SK-N-SH treated with all-trans-retinoic acid at 6 μM for 48 hours (cell line): ENCODE data around the gene TYW1B.
"Not testable (repeated sequence)": the region's sequence is repeated elsewhere in the genome, so short reads cannot be mapped to it uniquely, and the experiment has no call there.

ENCODE experiments used
- ISL1 ChIP-seq: fragments of 250-450 bp; sonication (Bioruptor Pico); IDR thresholded peaks from 2 replicates; pipeline ENCODE4 v2.1.2; 2022; ENCODE audit warnings: mild to moderate bottlenecking, moderate library complexity
- RARB ChIP-seq: fragments of 250-450 bp; sonication (Bioruptor Pico); IDR thresholded peaks from 2 replicates; pipeline ENCODE4 v1.8.0; 2021; ENCODE audit warnings: mild to moderate bottlenecking, moderate library complexity
- ZC3H10 ChIP-seq: fragments of 250-450 bp; sonication (Bioruptor Pico); IDR thresholded peaks from 2 replicates; pipeline ENCODE4 v1.5.1; 2021; ENCODE audit warnings: mild to moderate bottlenecking, moderate library complexity

DNA sequence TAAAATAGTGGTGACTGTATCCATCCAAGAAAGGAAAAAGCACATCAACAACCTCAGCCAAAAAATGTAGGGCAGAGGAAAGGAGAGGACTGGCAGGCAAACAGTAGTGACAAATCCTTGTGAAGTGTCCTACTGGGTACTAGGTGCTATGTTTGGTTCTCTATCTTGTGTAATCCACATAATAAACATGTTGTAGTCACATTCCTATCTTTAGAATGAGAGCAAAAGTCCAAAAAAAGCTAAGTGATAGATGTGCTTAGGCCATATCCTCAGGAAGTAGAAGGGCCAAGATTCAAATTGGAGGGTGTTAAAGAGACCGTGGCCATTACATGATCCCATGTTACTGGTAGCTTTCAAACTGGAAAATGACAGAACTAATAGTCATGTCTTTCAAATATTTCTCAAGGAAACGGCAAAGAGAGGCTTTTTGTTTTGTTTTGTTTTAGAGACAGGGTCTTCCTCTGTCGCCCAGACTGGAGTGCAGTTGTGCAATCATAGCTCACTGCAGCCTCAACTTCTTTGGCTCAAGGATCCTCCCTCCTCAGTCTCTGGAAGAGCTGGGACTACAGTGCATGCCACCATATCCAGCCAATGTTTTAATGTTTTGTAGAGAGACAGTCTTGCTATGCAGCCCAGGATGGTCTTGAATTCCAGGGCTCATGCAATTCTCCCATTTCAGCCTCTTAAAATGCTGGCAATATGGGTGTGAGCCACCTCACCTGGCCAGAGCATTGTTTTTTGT lies 244.2 kb downstream of the TYW1B start:
- TF ChIP-seq ISL1; ZC3H10 (CRISPR knock-in tag); RARB: not testable (repeated sequence)
